ENCODE measurements around the gene P2RY14.
A peak's percentile ranks its signal among the peaks of the same experiment; 100 is the strongest.

The P2RY14 gene

GRCh38 chr3:151197981-151198767 is 80.2 kb downstream of the P2RY14 start:
- H3K79me2 ChIP-seq (ENCODE audit: control insufficient read depth, insufficient read depth, low read length) = no peaks in the 10 kb centered on the region
- no peaks in the 10 kb centered on the region for H3K36me3 ChIP-seq (ENCODE audit: control insufficient read depth, insufficient read depth, low read length)
- peak overlapping the region; percentile 16 for H4K5ac ChIP-seq (ENCODE audit: low read length)
- no peaks in the 10 kb centered on the region for H3K79me1 ChIP-seq (ENCODE audit: low read length)
- H4K8ac ChIP-seq (ENCODE audit: low read depth, low read length) = no peak overlapping the region
- no CpG with 5 or more reads among the region's 6 CpGs for WGBS (ENCODE audit: extremely low coverage, insufficient coverage, low lambda C conversion rate)
- no peak overlapping the region for H3K4me3 ChIP-seq (ENCODE audit: low read length)
- no peak overlapping the region for H2BK120ac ChIP-seq (ENCODE audit: low read depth, low read length)
- H2BK15ac ChIP-seq (replicated peaks; ENCODE audit: low read depth) = no peak overlapping the region
- no peaks in the 10 kb centered on the region for H3K27me3 ChIP-seq (ENCODE audit: insufficient read depth, low read length, poor library complexity)
- no peak overlapping the region for H3K4ac ChIP-seq (ENCODE audit: low read depth, low read length)
- no peak overlapping the region for H3K27ac ChIP-seq (ENCODE audit: low read depth, low read length)
- H3K9ac ChIP-seq (ENCODE audit: low read length) = no peak overlapping the region
- H2BK5ac ChIP-seq (ENCODE audit: low read length) = no peak overlapping the region
- H3K23ac ChIP-seq (ENCODE audit: low read length) = no peak overlapping the region
- no peak for DNase-seq
- no peak overlapping the region for H3K56ac ChIP-seq (ENCODE audit: low read length)
- no peak overlapping the region for H3K18ac ChIP-seq (ENCODE audit: low read length)
- H3K4me1 ChIP-seq (ENCODE audit: control insufficient read depth, low read depth, low read length) = no peaks in the 10 kb centered on the region
- no peak overlapping the region for H3K4me2 ChIP-seq (ENCODE audit: low read length)
- no peak overlapping the region for H2AK5ac ChIP-seq (ENCODE audit: low read length)

- Histone ChIP-seq H3K9ac (ENCODE audit: low read length) (no peak overlapping the region), H3K4ac (ENCODE audit: low read depth, low read length) (no peak overlapping the region), H2AK5ac (ENCODE audit: low read length) (no peak overlapping the region), H3K56ac (ENCODE audit: low read length) (no peak overlapping the region), H2BK120ac (ENCODE audit: low read depth, low read length) (no peak overlapping the region), H3K79me1 (ENCODE audit: low read length) (no peaks in the 10 kb centered on the region), H3K27ac (ENCODE audit: low read depth, low read length) (no peak overlapping the region), H2BK15ac (replicated peaks; ENCODE audit: low read depth) (no peak overlapping the region), H3K4me2 (ENCODE audit: low read length) (no peak overlapping the region), H3K4me3 (ENCODE audit: low read length) (no peak overlapping the region), H2BK5ac (ENCODE audit: low read length) (no peak overlapping the region), H3K36me3 (ENCODE audit: control insufficient read depth, insufficient read depth, low read length) (no peaks in the 10 kb centered on the region), H3K79me2 (ENCODE audit: control insufficient read depth, insufficient read depth, low read length) (no peaks in the 10 kb centered on the region), H3K4me1 (ENCODE audit: control insufficient read depth, low read depth, low read length) (no peaks in the 10 kb centered on the region), H3K23ac (ENCODE audit: low read length) (no peak overlapping the region), H3K18ac (ENCODE audit: low read length) (no peak overlapping the region), H4K5ac (ENCODE audit: low read length) (no peak overlapping the region), H3K27me3 (ENCODE audit: insufficient read depth, low read length, poor library complexity) (no peaks in the 10 kb centered on the region), H4K8ac (ENCODE audit: low read depth, low read length) (no peak overlapping the region)
- no CpG with 5 or more reads among the region's 8 CpGs for WGBS (ENCODE audit: extremely low coverage, insufficient coverage, low lambda C conversion rate)
- no peak for DNase-seq
Observed at GRCh38 chr3:151197228-151197627, 81.1 kb downstream of the P2RY14 start.

GRCh38 chr3:151196434-151196833 is 81.9 kb downstream of the P2RY14 start:
- H3K27ac ChIP-seq (ENCODE audit: low read depth, low read length) = no peak overlapping the region
- no peaks in the 10 kb centered on the region for H3K79me2 ChIP-seq (ENCODE audit: control insufficient read depth, insufficient read depth, low read length)

GRCh38 chr3:151195826-151196225 is 82.5 kb downstream of the P2RY14 start:
- H4K5ac ChIP-seq (ENCODE audit: low read length) = no peak overlapping the region
- H3K4ac ChIP-seq (ENCODE audit: low read depth, low read length) = no peak overlapping the region
- H3K79me2 ChIP-seq (ENCODE audit: control insufficient read depth, insufficient read depth, low read length) = no peaks in the 10 kb centered on the region
- no peak for DNase-seq
- no peak overlapping the region for H3K27ac ChIP-seq (ENCODE audit: low read depth, low read length)
- H3K9ac ChIP-seq (ENCODE audit: low read length) = no peak overlapping the region
- no peak overlapping the region for H3K23ac ChIP-seq (ENCODE audit: low read length)
- no peaks in the 10 kb centered on the region for H3K79me1 ChIP-seq (ENCODE audit: low read length)
- H3K4me3 ChIP-seq (ENCODE audit: low read length) = no peak overlapping the region
- no peak overlapping the region for H2AK5ac ChIP-seq (ENCODE audit: low read length)
- no CpG with 5 or more reads among the region's 1 CpG for WGBS (ENCODE audit: extremely low coverage, insufficient coverage, low lambda C conversion rate)
- H3K36me3 ChIP-seq (ENCODE audit: control insufficient read depth, insufficient read depth, low read length) = no peaks in the 10 kb centered on the region
- H2BK15ac ChIP-seq (replicated peaks; ENCODE audit: low read depth) = no peak overlapping the region
- H2BK120ac ChIP-seq (ENCODE audit: low read depth, low read length) = no peak overlapping the region
- no peak overlapping the region for H3K18ac ChIP-seq (ENCODE audit: low read length)
- H3K27me3 ChIP-seq (ENCODE audit: insufficient read depth, low read length, poor library complexity) = no peaks in the 10 kb centered on the region
- H3K4me1 ChIP-seq (ENCODE audit: control insufficient read depth, low read depth, low read length) = no peaks in the 10 kb centered on the region
- no peak overlapping the region for H3K4me2 ChIP-seq (ENCODE audit: low read length)
- H4K8ac ChIP-seq (ENCODE audit: low read depth, low read length) = no peak overlapping the region
- no peak overlapping the region for H2BK5ac ChIP-seq (ENCODE audit: low read length)
- H3K56ac ChIP-seq (ENCODE audit: low read length) = no peak overlapping the region

More at GRCh38 chr3:151196434-151196833, 81.9 kb downstream of the P2RY14 start:
- Histone ChIP-seq H2BK15ac (replicated peaks; ENCODE audit: low read depth) (no peak overlapping the region), H3K4me3 (ENCODE audit: low read length) (no peak overlapping the region), H3K18ac (ENCODE audit: low read length) (no peak overlapping the region), H3K9ac (ENCODE audit: low read length) (no peak overlapping the region), H3K27me3 (ENCODE audit: insufficient read depth, low read length, poor library complexity) (no peaks in the 10 kb centered on the region), H4K5ac (ENCODE audit: low read length) (no peak overlapping the region), H4K8ac (ENCODE audit: low read depth, low read length) (no peak overlapping the region), H2BK120ac (ENCODE audit: low read depth, low read length) (no peak overlapping the region), H3K23ac (ENCODE audit: low read length) (no peak overlapping the region), H3K4me2 (ENCODE audit: low read length) (no peak overlapping the region), H3K79me1 (ENCODE audit: low read length) (no peaks in the 10 kb centered on the region), H2AK5ac (ENCODE audit: low read length) (no peak overlapping the region), H2BK5ac (ENCODE audit: low read length) (no peak overlapping the region), H3K4ac (ENCODE audit: low read depth, low read length) (no peak overlapping the region), H3K4me1 (ENCODE audit: control insufficient read depth, low read depth, low read length) (no peaks in the 10 kb centered on the region), H3K56ac (ENCODE audit: low read length) (no peak overlapping the region), H3K36me3 (ENCODE audit: control insufficient read depth, insufficient read depth, low read length) (no peaks in the 10 kb centered on the region)
- DNase-seq = no peak

GRCh38 chr3:151192545-151192944 is 85.8 kb downstream of the P2RY14 start:
- no peak overlapping the region for H3K4me3 ChIP-seq (ENCODE audit: low read length)
- H2BK120ac ChIP-seq (ENCODE audit: low read depth, low read length) = no peak overlapping the region
- H3K9ac ChIP-seq (ENCODE audit: low read length) = no peak overlapping the region
- H4K5ac ChIP-seq (ENCODE audit: low read length) = no peak overlapping the region
- no peak overlapping the region for H3K27ac ChIP-seq (ENCODE audit: low read depth, low read length)
- H3K4ac ChIP-seq (ENCODE audit: low read depth, low read length) = no peak overlapping the region
- H3K56ac ChIP-seq (ENCODE audit: low read length) = no peak overlapping the region
- H3K4me2 ChIP-seq (ENCODE audit: low read length) = no peak overlapping the region
- DNase-seq = no peak
- no peaks in the 10 kb centered on the region for H3K4me1 ChIP-seq (ENCODE audit: control insufficient read depth, low read depth, low read length)
- H3K36me3 ChIP-seq (ENCODE audit: control insufficient read depth, insufficient read depth, low read length) = no peaks in the 10 kb centered on the region
- WGBS (ENCODE audit: extremely low coverage, insufficient coverage, low lambda C conversion rate) = no CpG with 5 or more reads among the region's 6 CpGs
- no peak overlapping the region for H2AK5ac ChIP-seq (ENCODE audit: low read length)
- H3K79me1 ChIP-seq (ENCODE audit: low read length) = no peaks in the 10 kb centered on the region
- no peak overlapping the region for H4K8ac ChIP-seq (ENCODE audit: low read depth, low read length)
- no peak overlapping the region for H3K23ac ChIP-seq (ENCODE audit: low read length)
- no peak overlapping the region for H2BK5ac ChIP-seq (ENCODE audit: low read length)
- H2BK15ac ChIP-seq (replicated peaks; ENCODE audit: low read depth) = no peak overlapping the region
- H3K79me2 ChIP-seq (ENCODE audit: control insufficient read depth, insufficient read depth, low read length) = no peaks in the 10 kb centered on the region
- no peaks in the 10 kb centered on the region for H3K27me3 ChIP-seq (ENCODE audit: insufficient read depth, low read length, poor library complexity)
- no peak overlapping the region for H3K18ac ChIP-seq (ENCODE audit: low read length)

GRCh38 chr3:151191095-151191494 is 87.2 kb downstream of the P2RY14 start:
- H4K8ac ChIP-seq (ENCODE audit: low read depth, low read length) = no peak overlapping the region
- H2AK5ac ChIP-seq (ENCODE audit: low read length) = no peak overlapping the region
- no peaks in the 10 kb centered on the region for H3K4me1 ChIP-seq (ENCODE audit: control insufficient read depth, low read depth, low read length)
- H3K4me3 ChIP-seq (ENCODE audit: low read length) = no peak overlapping the region
- H3K23ac ChIP-seq (ENCODE audit: low read length) = no peak overlapping the region
- no peaks in the 10 kb centered on the region for H3K79me1 ChIP-seq (ENCODE audit: low read length)
- no peaks in the 10 kb centered on the region for H3K27me3 ChIP-seq (ENCODE audit: insufficient read depth, low read length, poor library complexity)
- H3K36me3 ChIP-seq (ENCODE audit: control insufficient read depth, insufficient read depth, low read length) = no peaks in the 10 kb centered on the region
- no peak overlapping the region for H3K27ac ChIP-seq (ENCODE audit: low read depth, low read length)
- H2BK15ac ChIP-seq (replicated peaks; ENCODE audit: low read depth) = no peak overlapping the region
- H3K9ac ChIP-seq (ENCODE audit: low read length) = no peak overlapping the region
- H3K56ac ChIP-seq (ENCODE audit: low read length) = no peak overlapping the region
- H3K4me2 ChIP-seq (ENCODE audit: low read length) = no peak overlapping the region
- no peak overlapping the region for H2BK5ac ChIP-seq (ENCODE audit: low read length)
- no CpG with 5 or more reads among the region's 1 CpG for WGBS (ENCODE audit: extremely low coverage, insufficient coverage, low lambda C conversion rate)
- no peaks in the 10 kb centered on the region for H3K79me2 ChIP-seq (ENCODE audit: control insufficient read depth, insufficient read depth, low read length)
- no peak overlapping the region for H3K4ac ChIP-seq (ENCODE audit: low read depth, low read length)
- DNase-seq = no peak
- no peak overlapping the region for H3K18ac ChIP-seq (ENCODE audit: low read length)
- no peak overlapping the region for H4K5ac ChIP-seq (ENCODE audit: low read length)
- no peak overlapping the region for H2BK120ac ChIP-seq (ENCODE audit: low read depth, low read length)

Measured in mesendoderm (in vitro differentiated cells).